ENCODE data around the gene CCM2L. TPM values are rescaled to one million over a fixed set of nuclear protein-coding genes. Genes with fewer than 3 reads are reported as not detected.

The CCM2L gene
- total and polyA plus RNA-seq, 2 donors (not counting 3 experiments of a cell fraction or from before 2014, with no cell fraction given), result 10.8 to 13.4 TPM

DNA sequence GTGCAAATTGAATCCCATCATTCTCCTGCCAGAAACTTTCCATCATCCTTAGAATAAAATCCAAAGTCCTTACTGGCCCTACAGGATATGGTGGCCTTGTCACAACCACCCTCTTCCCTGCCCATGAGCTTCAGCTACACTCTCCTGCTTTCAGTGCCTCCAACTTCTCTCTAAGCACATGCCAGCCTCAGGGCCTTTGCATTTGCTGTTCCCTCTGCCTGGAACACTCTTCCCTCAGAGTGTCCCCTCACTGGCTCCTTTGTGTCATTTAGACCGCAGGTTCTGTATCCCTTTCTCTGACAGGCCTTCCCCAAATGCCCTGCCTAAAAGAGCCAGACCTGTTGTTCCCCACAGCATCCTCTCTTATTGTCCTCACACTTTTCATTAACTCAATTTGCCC is 60.0 kb downstream of the CCM2L start:
- peaks cover 3 to 9% of the 10 kb centered on the region in 2 experiments for H3K27me3 ChIP-seq (ENCODE audit: control insufficient read depth in 2 of 2, insufficient read depth in 2 of 2, low read length in 2 of 2)
- FAIRE-seq (no peak), DNase-seq (ENCODE audit: low read depth, low spot score) (no peak)
- H3K9ac ChIP-seq (replicated peaks; ENCODE audit: extremely low read depth, insufficient read depth, low read length), result no peak overlapping the region
- H3K79me2 ChIP-seq (ENCODE audit: control insufficient read depth, insufficient read depth, low read length), result no peaks in the 10 kb centered on the region
- peaks cover 3% of the 10 kb centered on the region for H3K4me1 ChIP-seq (ENCODE audit: control insufficient read depth, extremely low read depth, insufficient read depth, low read length)
- H3K9me1 ChIP-seq (replicated peaks; ENCODE audit: control insufficient read depth, extremely low read depth, insufficient read depth, low read length), result no peaks in the 10 kb centered on the region
- TF ChIP-seq EZH2 (IDR thresholded peaks at IDR 0.05; ENCODE audit: borderline replicate concordance, low read depth, low read length, severe bottlenecking), result no peak
- no peak for TF ChIP-seq MYC (IDR thresholded peaks at IDR 0.05; ENCODE audit: low read depth, low read length)
- no peak for TF ChIP-seq FOS (IDR thresholded peaks at IDR 0.05; ENCODE audit: borderline replicate concordance, insufficient read depth, low read length)
- no peak for TF ChIP-seq JUN (IDR thresholded peaks at IDR 0.05; ENCODE audit: borderline replicate concordance, insufficient read depth, insufficient read length, low read depth)
- no peak for TF ChIP-seq POLR2A (IDR thresholded peaks at IDR 0.05; ENCODE audit: low read depth, low read length)
- TF ChIP-seq GATA2 (IDR thresholded peaks at IDR 0.05; ENCODE audit: insufficient read depth, insufficient read length, low read depth, low read length), result no peak
- TF ChIP-seq CTCF (IDR thresholded peaks at IDR 0.05; ENCODE audit: extremely low read depth in 1 of 2, insufficient read depth in 1 of 2, low read depth in 1 of 2, low read length in 2 of 2), result no peak
- TF ChIP-seq, protein P1, sequence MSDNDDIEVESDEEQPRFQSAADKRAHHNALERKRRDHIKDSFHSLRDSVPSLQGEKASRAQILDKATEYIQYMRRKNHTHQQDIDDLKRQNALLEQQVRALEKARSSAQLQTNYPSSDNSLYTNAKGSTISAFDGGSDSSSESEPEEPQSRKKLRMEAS (IDR thresholded peaks at IDR 0.05; ENCODE audit: insufficient read depth, insufficient read length), result no peak
- TF ChIP-seq POLR2AphosphoS5 (IDR thresholded peaks at IDR 0.05; ENCODE audit: insufficient read depth, low read depth, low read length), result no peak
- no peak overlapping the region for H3K4me2 ChIP-seq (ENCODE audit: insufficient read depth, low read length)
- intact Hi-C loops (cut with micrococcal nuclease), result no loop called here
- no peaks in the 10 kb centered on the region for H3K9me3 ChIP-seq (replicated peaks; ENCODE audit: control insufficient read depth, insufficient read depth, low read length)
- no peaks in the 10 kb centered on the region for H4K20me1 ChIP-seq (replicated peaks; ENCODE audit: control insufficient read depth, extremely low read depth, insufficient read depth, low read length)
- BruUV-seq (replicated peaks), result no TSS peak
- ChIA-PET POLR2A (no interaction called here), CTCF (no interaction called here)
- no peak overlapping the region for H2AFZ ChIP-seq (ENCODE audit: low read depth, low read length)
- no peak overlapping the region for H3K27ac ChIP-seq (ENCODE audit: insufficient read depth, low read depth, low read length)
- H3K4me3 ChIP-seq (replicated peaks in 1 of 3; ENCODE audit: insufficient read depth in 1 of 3, low read depth in 1 of 3, low read length in 3 of 3), result no peak overlapping the region
- no peaks in the 10 kb centered on the region for H3K36me3 ChIP-seq (ENCODE audit: control insufficient read depth in 2 of 2, extremely low read depth in 1 of 2, insufficient read depth in 2 of 2, low read length in 2 of 2)
- dilution Hi-C loops (cut with MboI; ENCODE audit: extremely low pct_ligation_motif_present, low sequenced_read_pairs), result no loop called here

Measured in endothelial cell of umbilical vein (primary cell).